Measurements from ENCODE around the gene TBX3.

The TBX3 gene

GRCh38 chr12:114673169-114673833 lies 10.7 kb downstream of the TBX3 start:
- DNase-seq (ENCODE audit: low spot score in 2 of 2): no peak
- no peaks in the 10 kb centered on the region for H3K27me3 ChIP-seq (ENCODE audit: low read depth)
- peaks cover 41% of the 10 kb centered on the region for H3K36me3 ChIP-seq (replicated peaks)
- H3K4me3 ChIP-seq: no peak overlapping the region
- H3K4me1 ChIP-seq: 0 out of 2 replicates have a peak, but pooled peaks cover 3% of the 10 kb centered on the region
- in situ Hi-C loops (cut with MboI; ENCODE audit: low sequenced_read_pairs): no loop called here
- no peaks in the 10 kb centered on the region for H3K9me3 ChIP-seq

- Histone ChIP-seq H3K9me3 (no peaks in the 10 kb centered on the region), H3K4me3 (no peak overlapping the region), H3K4me1 (peaks cover 3% of the 10 kb centered on the region; the same call in 1 of the 2 replicates), H3K27me3 (ENCODE audit: low read depth) (no peaks in the 10 kb centered on the region), H3K36me3 (replicated peaks) (peaks cover 40% of the 10 kb centered on the region)
- DNase-seq (ENCODE audit: low spot score in 2 of 2): no peak
- in situ Hi-C loops (cut with MboI; ENCODE audit: low sequenced_read_pairs): no loop called here
Observed at GRCh38 chr12:114672817-114673168, 11.2 kb downstream of the TBX3 start.

GRCh38 chr12:114671443-114672411 lies 12.2 kb downstream of the TBX3 start:
- Histone ChIP-seq H3K27me3 (ENCODE audit: low read depth) (no peaks in the 10 kb centered on the region), H3K9me3 (no peaks in the 10 kb centered on the region), H3K36me3 (replicated peaks) (peaks cover 33% of the 10 kb centered on the region), H3K4me1 (peaks cover 3% of the 10 kb centered on the region; the same call in 1 of the 2 replicates), H3K4me3 (no peak overlapping the region)
- DNase-seq (ENCODE audit: low spot score in 2 of 2): no peak
- in situ Hi-C loops (cut with MboI; ENCODE audit: low sequenced_read_pairs): no loop called here

GRCh38 chr12:114671066-114671442 lies 12.9 kb downstream of the TBX3 start:
- no peak for DNase-seq (ENCODE audit: low spot score in 2 of 2)
- Histone ChIP-seq H3K36me3 (replicated peaks) (peaks cover 28% of the 10 kb centered on the region), H3K27me3 (ENCODE audit: low read depth) (no peaks in the 10 kb centered on the region), H3K4me3 (no peak overlapping the region), H3K9me3 (no peaks in the 10 kb centered on the region), H3K4me1 (peaks cover 3% of the 10 kb centered on the region; the same call in 1 of the 2 replicates)
- in situ Hi-C loops (cut with MboI; ENCODE audit: low sequenced_read_pairs): no loop called here

- in situ Hi-C loops (cut with MboI; ENCODE audit: low sequenced_read_pairs): no loop called here
- peaks cover 3% of the 10 kb centered on the region; the same call in 1 of the 2 replicates for H3K4me1 ChIP-seq
- H3K36me3 ChIP-seq (replicated peaks): peaks cover 28% of the 10 kb centered on the region
- H3K9me3 ChIP-seq: no peaks in the 10 kb centered on the region
- no peak overlapping the region for H3K4me3 ChIP-seq
- no peaks in the 10 kb centered on the region for H3K27me3 ChIP-seq (ENCODE audit: low read depth)
- no peak for DNase-seq (ENCODE audit: low spot score in 2 of 2)
Observed at GRCh38 chr12:114670291-114670980, 13.5 kb downstream of the TBX3 start.

- peaks cover 22% of the 10 kb centered on the region for H3K36me3 ChIP-seq (replicated peaks)
- no peaks in the 10 kb centered on the region for H3K27me3 ChIP-seq (ENCODE audit: low read depth)
- H3K9me3 ChIP-seq: no peaks in the 10 kb centered on the region
- no peak for DNase-seq (ENCODE audit: low spot score in 2 of 2)
- no peak overlapping the region for H3K4me3 ChIP-seq
- peaks cover 3% of the 10 kb centered on the region; the same call in 1 of the 2 replicates for H3K4me1 ChIP-seq
- in situ Hi-C loops (cut with MboI; ENCODE audit: low sequenced_read_pairs): loop anchor here (10.0 kb wide), 2 partner anchors 1085 to 1245 kb away; no protein-coding TSS in a partner anchor
Observed at GRCh38 chr12:114669401-114670290, 14.3 kb downstream of the TBX3 start.

- H3K9me3 ChIP-seq: no peaks in the 10 kb centered on the region
- peaks cover 17% of the 10 kb centered on the region for H3K36me3 ChIP-seq (replicated peaks)
- H3K27me3 ChIP-seq (ENCODE audit: low read depth): no peaks in the 10 kb centered on the region
- in situ Hi-C loops (cut with MboI; ENCODE audit: low sequenced_read_pairs): loop anchor here (10.0 kb wide), 2 partner anchors 1086 to 1246 kb away; no protein-coding TSS in a partner anchor
- peaks cover 3% of the 10 kb centered on the region; the same call in 1 of the 2 replicates for H3K4me1 ChIP-seq
- H3K4me3 ChIP-seq: no peak overlapping the region
- DNase-seq (ENCODE audit: low spot score in 2 of 2): no peak
Observed at GRCh38 chr12:114668886-114669288, 15.1 kb downstream of the TBX3 start.

- Histone ChIP-seq H3K9me3 (no peaks in the 10 kb centered on the region), H3K4me1 (peaks cover 3% of the 10 kb centered on the region; the same call in 1 of the 2 replicates), H3K27me3 (ENCODE audit: low read depth) (no peaks in the 10 kb centered on the region), H3K36me3 (replicated peaks) (peaks cover 12% of the 10 kb centered on the region), H3K4me3 (peak overlapping the region; percentile 31)
- in situ Hi-C loops (cut with MboI; ENCODE audit: low sequenced_read_pairs): loop anchor here (10.0 kb wide), 2 partner anchors 1086 to 1246 kb away; no protein-coding TSS in a partner anchor
- peak; percentile 71 to 88 for DNase-seq (ENCODE audit: low spot score in 2 of 2)
Observed at GRCh38 chr12:114668151-114668885, 15.7 kb downstream of the TBX3 start.

GRCh38 chr12:114667669-114668150 lies 16.3 kb downstream of the TBX3 start:
- Histone ChIP-seq H3K9me3 (no peaks in the 10 kb centered on the region), H3K4me3 (peak overlapping the region; percentile 31), H3K27me3 (ENCODE audit: low read depth) (no peaks in the 10 kb centered on the region), H3K4me1 (peaks cover 3% of the 10 kb centered on the region; the same call in 1 of the 2 replicates), H3K36me3 (replicated peaks) (peaks cover 6% of the 10 kb centered on the region; the same call in 1 of the 2 replicates)
- no peak for DNase-seq (ENCODE audit: low spot score in 2 of 2)
- in situ Hi-C loops (cut with MboI; ENCODE audit: low sequenced_read_pairs): loop anchor here (10.0 kb wide), 2 partner anchors 1087 to 1247 kb away; no protein-coding TSS in a partner anchor

GRCh38 chr12:114666746-114667668 lies 17.0 kb downstream of the TBX3 start:
- in situ Hi-C loops (cut with MboI; ENCODE audit: low sequenced_read_pairs): loop anchor here (10.0 kb wide), 2 partner anchors 1088 to 1248 kb away; no protein-coding TSS in a partner anchor
- Histone ChIP-seq H3K9me3 (no peaks in the 10 kb centered on the region), H3K4me3 (no peak overlapping the region)

More at GRCh38 chr12:114666746-114667668, 17.0 kb downstream of the TBX3 start:
- peaks cover 6% of the 10 kb centered on the region; the same call in 1 of the 2 replicates for H3K36me3 ChIP-seq (replicated peaks)
- H3K27me3 ChIP-seq (ENCODE audit: low read depth): no peaks in the 10 kb centered on the region
- no peak for DNase-seq (ENCODE audit: low spot score in 2 of 2)
- peaks cover 3% of the 10 kb centered on the region; the same call in 1 of the 2 replicates for H3K4me1 ChIP-seq
